GM12801 (cell line): Measurements from ENCODE around the gene ZMIZ1.

Source experiments
- CTCF ChIP-seq: IDR thresholded peaks from one replicate; pipeline ENCODE4 v1.5.1; 2011; ENCODE audit warnings: control low read depth; ENCODE audit not compliant: insufficient read length; ENCODE audit errors: extremely low read depth

The ZMIZ1 gene

DNA sequence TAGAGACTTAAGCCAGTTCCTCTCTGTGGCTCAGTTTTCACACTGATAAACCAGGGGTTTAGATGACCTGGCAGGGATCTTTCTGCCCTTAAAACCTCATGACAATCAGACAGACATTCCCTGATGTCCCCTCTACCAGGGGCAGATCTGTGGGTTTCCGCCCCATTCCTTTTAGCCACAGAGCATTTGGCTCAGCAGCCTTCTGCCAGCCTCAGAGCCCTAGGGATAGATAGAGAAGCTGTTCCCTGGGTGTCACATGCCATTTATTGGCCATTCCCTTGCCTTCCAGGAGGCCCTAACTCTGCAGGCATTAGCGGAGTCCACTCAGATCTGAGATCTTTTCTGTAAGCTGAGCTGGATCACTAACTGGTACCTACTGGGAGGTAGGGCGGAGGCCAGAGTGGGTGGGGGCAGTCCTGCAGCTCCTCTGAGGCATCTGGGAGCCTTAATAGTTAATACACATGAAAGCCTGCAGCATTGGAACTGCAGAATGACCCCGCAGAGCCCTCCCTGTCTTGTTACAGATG lies 101.5 kb downstream of the ZMIZ1 start:
- no peak for TF ChIP-seq CTCF

DNA sequence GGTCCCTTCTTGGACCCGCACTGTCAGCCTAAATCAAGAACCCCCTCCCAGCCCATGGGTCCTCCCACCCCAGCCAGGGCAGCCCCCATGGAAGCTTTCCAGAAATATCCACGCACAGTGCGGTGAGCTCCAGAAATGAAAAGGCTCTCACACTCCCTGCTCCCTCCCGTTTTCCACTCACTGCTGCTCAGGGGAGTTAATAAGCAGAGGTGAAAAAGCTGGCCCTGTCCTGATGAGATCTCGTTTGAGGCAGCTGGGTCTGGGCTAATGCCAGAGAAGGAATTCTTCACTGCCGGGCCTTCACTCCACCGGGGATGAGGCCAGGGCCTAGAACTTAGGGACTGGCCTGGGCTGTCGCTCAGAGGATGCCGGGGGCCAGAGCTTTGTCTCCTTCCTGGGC lies 102.2 kb downstream of the ZMIZ1 start:
- no peak for TF ChIP-seq CTCF

GRCh38 chr10:79171504-79171903 lies 102.7 kb downstream of the ZMIZ1 start:
- TF ChIP-seq CTCF, result no peak

DNA sequence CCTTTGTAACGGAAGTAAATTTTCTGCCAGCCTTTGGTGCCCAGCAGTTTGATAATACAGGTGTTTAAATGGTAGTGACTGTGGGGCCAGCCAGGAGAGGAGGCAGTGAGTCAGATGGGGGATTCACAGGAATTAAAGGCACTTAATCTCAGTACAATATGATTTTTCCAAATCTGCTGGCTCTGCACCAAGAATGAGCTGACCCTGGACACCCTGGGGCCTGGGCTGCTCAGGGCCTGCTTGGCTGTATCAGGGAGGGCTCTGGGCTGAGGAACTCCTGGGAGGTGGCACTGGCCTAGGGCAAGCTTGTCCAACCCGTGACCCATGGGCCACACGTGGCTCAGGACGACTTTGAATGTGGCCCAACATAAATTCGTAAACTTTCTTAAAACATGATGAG lies 104.1 kb downstream of the ZMIZ1 start:
- no peak for TF ChIP-seq CTCF

- no peak for TF ChIP-seq CTCF
These were observed 105.0 kb downstream of the ZMIZ1 start for GRCh38 chr10:79173582-79174262.

DNA sequence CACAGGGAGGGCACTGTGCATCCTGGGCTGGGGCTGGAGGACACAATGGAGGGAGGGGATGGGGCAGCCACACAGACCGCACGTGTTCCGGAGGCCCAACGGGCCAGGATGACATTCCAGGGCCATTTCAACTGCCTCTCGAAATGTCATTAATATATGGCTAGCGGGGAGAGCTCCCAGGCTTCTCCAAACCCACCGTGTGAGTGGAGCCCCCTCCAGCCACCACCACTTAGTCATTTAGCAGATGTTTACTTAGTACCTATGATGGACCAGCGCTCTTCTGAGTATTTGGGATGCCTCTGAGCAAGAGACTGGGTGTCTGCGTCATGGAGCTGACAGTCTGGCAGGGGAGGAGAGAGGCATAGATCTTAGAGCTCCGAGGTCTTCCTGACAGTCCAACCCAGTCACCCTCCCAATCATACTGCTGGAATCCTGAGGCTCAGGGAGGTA lies 107.3 kb downstream of the ZMIZ1 start:
- no peak for TF ChIP-seq CTCF

GRCh38 chr10:79176949-79177602 lies 108.3 kb downstream of the ZMIZ1 start:
- TF ChIP-seq CTCF, result no peak
